Measurements from ENCODE around the gene C16orf54.

DNA sequence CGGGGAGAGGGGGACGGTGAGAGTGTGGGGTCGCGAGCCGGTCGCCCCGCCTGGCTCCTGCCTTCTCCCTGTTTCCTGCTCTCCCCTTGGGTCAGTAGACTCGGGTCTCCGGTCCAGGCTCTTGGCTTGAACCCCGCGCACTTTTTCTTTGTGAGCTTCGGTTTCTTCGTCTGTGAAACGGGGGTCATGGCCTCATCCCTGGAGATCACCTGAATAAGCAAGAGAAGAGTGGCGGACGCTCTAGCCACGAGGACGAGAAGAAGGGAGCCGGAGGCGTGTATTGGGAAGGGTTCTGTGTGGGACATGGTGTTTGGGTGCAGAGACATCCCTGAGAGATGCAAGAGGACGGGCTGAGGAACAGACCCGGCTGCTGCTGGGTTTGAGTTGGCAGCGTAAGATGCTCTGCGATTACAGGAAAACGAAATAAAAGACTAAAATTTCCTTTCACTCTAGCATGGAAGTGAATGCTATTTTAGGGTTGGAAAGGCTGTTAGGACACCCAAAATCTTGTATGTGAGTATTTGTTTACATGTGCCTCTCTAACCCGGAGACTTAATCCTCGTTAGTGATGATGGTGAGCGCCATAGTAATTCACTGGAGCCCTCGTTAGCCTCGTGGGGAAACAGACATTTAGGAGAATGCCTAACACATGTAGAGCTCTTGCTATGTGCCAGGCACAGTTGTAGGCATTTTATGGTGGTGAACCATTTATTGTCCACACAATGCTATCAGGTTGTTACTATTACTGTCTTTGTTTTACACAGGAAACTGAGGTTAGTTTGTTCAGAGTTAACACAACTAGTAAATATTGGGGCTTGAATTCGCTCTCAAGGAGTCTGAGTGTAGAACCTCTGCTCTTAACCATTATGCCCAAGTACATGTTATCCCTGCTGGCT, 45.4 kb upstream of the C16orf54 start:
- TF ChIP-seq, protein P1, sequence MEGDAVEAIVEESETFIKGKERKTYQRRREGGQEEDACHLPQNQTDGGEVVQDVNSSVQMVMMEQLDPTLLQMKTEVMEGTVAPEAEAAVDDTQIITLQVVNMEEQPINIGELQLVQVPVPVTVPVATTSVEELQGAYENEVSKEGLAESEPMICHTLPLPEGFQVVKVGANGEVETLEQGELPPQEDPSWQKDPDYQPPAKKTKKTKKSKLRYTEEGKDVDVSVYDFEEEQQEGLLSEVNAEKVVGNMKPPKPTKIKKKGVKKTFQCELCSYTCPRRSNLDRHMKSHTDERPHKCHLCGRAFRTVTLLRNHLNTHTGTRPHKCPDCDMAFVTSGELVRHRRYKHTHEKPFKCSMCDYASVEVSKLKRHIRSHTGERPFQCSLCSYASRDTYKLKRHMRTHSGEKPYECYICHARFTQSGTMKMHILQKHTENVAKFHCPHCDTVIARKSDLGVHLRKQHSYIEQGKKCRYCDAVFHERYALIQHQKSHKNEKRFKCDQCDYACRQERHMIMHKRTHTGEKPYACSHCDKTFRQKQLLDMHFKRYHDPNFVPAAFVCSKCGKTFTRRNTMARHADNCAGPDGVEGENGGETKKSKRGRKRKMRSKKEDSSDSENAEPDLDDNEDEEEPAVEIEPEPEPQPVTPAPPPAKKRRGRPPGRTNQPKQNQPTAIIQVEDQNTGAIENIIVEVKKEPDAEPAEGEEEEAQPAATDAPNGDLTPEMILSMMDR (IDR thresholded peaks at IDR 0.05; ENCODE audit: low read depth, low read length, missing input control), result no peak
- TF ChIP-seq YY1 (IDR thresholded peaks at IDR 0.05) (no peak), RAD21 (IDR thresholded peaks at IDR 0.05) (no peak)
- TF ChIP-seq, protein P2, sequence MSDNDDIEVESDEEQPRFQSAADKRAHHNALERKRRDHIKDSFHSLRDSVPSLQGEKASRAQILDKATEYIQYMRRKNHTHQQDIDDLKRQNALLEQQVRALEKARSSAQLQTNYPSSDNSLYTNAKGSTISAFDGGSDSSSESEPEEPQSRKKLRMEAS (IDR thresholded peaks at IDR 0.05), result no peak
